ENCODE measurements around the gene HES4. TPM values are rescaled to one million over a fixed set of nuclear protein-coding genes. Genes with fewer than 3 reads are reported as not detected.

The HES4 gene
- total and polyA plus RNA-seq, 10 of the 15 experiments (the other 5 are each of a cell fraction or from before 2014, with no cell fraction given) = 0.44 to 1.7 (median 0.85) TPM; not detected in 5

DNA sequence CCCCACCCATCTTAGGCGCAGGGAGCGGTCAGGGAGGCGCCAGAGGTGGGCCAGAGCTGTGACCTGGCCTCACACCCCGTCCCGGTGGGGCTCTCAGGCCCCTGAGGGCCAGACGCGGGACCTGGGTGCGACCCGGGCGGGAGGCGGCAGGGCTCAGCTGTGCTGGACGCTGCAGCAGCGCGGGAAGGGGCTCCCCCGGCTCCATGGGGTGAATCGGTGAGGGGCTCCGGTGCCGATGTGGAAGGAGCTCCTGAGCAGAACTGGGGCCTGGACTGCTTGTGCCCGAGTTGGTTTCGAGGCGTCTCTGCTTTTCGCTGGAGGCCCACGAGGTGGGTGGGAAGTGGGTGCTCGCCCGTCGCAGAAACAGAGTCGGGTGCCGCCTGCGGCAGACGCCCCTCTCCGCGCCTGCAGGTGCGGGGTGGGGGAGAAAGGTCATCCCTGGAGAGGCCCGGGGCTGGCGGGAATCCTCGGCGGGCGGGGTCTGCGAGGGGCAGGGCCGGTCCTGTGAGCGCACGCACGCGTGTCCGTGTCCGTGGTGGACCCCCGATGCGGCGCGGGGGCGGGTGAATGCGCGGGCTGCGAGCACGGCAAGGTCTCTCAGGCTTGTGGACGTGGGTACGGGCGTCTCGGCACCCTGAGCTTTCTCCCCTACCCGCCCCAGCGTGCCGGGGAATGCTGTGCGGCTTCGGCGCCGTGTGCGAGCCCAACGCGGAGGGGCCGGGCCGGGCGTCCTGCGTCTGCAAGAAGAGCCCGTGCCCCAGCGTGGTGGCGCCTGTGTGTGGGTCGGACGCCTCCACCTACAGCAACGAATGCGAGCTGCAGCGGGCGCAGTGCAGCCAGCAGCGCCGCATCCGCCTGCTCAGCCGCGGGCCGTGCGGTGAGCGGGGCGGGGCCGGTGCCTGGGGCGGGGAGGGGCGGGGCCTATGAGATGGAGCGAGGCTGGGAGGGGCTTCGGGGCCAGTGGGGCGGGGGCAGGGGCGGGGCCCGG is 40.4 kb upstream of the HES4 start (continued):
- TF ChIP-seq, protein P1, sequence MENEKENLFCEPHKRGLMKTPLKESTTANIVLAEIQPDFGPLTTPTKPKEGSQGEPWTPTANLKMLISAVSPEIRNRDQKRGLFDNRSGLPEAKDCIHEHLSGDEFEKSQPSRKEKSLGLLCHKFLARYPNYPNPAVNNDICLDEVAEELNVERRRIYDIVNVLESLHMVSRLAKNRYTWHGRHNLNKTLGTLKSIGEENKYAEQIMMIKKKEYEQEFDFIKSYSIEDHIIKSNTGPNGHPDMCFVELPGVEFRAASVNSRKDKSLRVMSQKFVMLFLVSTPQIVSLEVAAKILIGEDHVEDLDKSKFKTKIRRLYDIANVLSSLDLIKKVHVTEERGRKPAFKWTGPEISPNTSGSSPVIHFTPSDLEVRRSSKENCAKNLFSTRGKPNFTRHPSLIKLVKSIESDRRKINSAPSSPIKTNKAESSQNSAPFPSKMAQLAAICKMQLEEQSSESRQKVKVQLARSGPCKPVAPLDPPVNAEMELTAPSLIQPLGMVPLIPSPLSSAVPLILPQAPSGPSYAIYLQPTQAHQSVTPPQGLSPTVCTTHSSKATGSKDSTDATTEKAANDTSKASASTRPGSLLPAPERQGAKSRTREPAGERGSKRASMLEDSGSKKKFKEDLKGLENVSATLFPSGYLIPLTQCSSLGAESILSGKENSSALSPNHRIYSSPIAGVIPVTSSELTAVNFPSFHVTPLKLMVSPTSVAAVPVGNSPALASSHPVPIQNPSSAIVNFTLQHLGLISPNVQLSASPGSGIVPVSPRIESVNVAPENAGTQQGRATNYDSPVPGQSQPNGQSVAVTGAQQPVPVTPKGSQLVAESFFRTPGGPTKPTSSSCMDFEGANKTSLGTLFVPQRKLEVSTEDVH (IDR thresholded peaks at IDR 0.05; ENCODE audit: low read depth, partially characterized antibody) = no peak
- TF ChIP-seq, protein P2, sequence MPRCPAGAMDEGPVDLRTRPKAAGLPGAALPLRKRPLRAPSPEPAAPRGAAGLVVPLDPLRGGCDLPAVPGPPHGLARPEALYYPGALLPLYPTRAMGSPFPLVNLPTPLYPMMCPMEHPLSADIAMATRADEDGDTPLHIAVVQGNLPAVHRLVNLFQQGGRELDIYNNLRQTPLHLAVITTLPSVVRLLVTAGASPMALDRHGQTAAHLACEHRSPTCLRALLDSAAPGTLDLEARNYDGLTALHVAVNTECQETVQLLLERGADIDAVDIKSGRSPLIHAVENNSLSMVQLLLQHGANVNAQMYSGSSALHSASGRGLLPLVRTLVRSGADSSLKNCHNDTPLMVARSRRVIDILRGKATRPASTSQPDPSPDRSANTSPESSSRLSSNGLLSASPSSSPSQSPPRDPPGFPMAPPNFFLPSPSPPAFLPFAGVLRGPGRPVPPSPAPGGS (IDR thresholded peaks at IDR 0.05; ENCODE audit: borderline replicate concordance, insufficient read depth, low read depth, low read length, poor library complexity, severe bottlenecking) = no peak
- TF ChIP-seq, protein P3, sequence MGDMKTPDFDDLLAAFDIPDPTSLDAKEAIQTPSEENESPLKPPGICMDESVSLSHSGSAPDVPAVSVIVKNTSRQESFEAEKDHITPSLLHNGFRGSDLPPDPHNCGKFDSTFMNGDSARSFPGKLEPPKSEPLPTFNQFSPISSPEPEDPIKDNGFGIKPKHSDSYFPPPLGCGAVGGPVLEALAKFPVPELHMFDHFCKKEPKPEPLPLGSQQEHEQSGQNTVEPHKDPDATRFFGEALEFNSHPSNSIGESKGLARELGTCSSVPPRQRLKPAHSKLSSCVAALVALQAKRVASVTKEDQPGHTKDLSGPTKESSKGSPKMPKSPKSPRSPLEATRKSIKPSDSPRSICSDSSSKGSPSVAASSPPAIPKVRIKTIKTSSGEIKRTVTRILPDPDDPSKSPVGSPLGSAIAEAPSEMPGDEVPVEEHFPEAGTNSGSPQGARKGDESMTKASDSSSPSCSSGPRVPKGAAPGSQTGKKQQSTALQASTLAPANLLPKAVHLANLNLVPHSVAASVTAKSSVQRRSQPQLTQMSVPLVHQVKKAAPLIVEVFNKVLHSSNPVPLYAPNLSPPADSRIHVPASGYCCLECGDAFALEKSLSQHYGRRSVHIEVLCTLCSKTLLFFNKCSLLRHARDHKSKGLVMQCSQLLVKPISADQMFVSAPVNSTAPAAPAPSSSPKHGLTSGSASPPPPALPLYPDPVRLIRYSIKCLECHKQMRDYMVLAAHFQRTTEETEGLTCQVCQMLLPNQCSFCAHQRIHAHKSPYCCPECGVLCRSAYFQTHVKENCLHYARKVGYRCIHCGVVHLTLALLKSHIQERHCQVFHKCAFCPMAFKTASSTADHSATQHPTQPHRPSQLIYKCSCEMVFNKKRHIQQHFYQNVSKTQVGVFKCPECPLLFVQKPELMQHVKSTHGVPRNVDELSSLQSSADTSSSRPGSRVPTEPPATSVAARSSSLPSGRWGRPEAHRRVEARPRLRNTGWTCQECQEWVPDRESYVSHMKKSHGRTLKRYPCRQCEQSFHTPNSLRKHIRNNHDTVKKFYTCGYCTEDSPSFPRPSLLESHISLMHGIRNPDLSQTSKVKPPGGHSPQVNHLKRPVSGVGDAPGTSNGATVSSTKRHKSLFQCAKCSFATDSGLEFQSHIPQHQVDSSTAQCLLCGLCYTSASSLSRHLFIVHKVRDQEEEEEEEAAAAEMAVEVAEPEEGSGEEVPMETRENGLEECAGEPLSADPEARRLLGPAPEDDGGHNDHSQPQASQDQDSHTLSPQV (IDR thresholded peaks at IDR 0.05) = no peak
- TF ChIP-seq RUNX3 (IDR thresholded peaks at IDR 0.05; ENCODE audit: low read length) = no peak
- no peak for TF ChIP-seq YBX1 (IDR thresholded peaks at IDR 0.05)
- no peak for TF ChIP-seq STAT1 (conservative IDR thresholded peaks at IDR 0.05)
- TF ChIP-seq TCF7 (IDR thresholded peaks at IDR 0.05; ENCODE audit: borderline replicate concordance) = no peak
- TF ChIP-seq HDAC6 (IDR thresholded peaks at IDR 0.05; ENCODE audit: unreplicated experiment) = no peak
- TF ChIP-seq SP1 (IDR thresholded peaks at IDR 0.05; ENCODE audit: low read depth, low read length) = no peak
- TF ChIP-seq JUND (IDR thresholded peaks at IDR 0.05; ENCODE audit: low read depth, low read length) = no peak
- TF ChIP-seq HCFC1 (IDR thresholded peaks at IDR 0.05; ENCODE audit: low read length) = no peak
- peak; percentile 92 for TF ChIP-seq GATAD2B (conservative IDR thresholded peaks at IDR 0.05; ENCODE audit: low read depth)
- peak; percentile 35; the same call in 1 of the 2 replicates for TF ChIP-seq DPF2 (IDR thresholded peaks at IDR 0.05)
- no peak for TF ChIP-seq SIN3A (IDR thresholded peaks at IDR 0.05; ENCODE audit: low read depth, low read length)
- TF ChIP-seq MEF2A (IDR thresholded peaks at IDR 0.05; ENCODE audit: insufficient read depth, low read depth, low read length) = no peak
- TF ChIP-seq ZNF207 (IDR thresholded peaks at IDR 0.05; ENCODE audit: borderline replicate concordance) = no peak
- no peak for TF ChIP-seq ZNF384 (IDR thresholded peaks at IDR 0.05; ENCODE audit: borderline replicate concordance, low read depth, low read length)
- TF ChIP-seq KDM1A (IDR thresholded peaks at IDR 0.05; ENCODE audit: borderline replicate concordance) = no peak
- TF ChIP-seq BACH1 (IDR thresholded peaks at IDR 0.05; ENCODE audit: borderline replicate concordance) = peak; percentile 78
- peak in 1 of 2 experiments; percentile 80; a peak in 1 of 4 replicates for TF ChIP-seq BHLHE40 (IDR thresholded peaks at IDR 0.05; ENCODE audit: borderline replicate concordance in 1 of 2, low read depth in 2 of 2, low read length in 1 of 2)
- TF ChIP-seq MXI1 (IDR thresholded peaks at IDR 0.05; ENCODE audit: low read depth, low read length) = no peak

Measured in GM12878 (cell line).